C4-2B (cell line): Measurements from ENCODE around the gene KIF11.

Source experiments
- ZFX ChIP-seq: fragments of 450-650 bp; IDR thresholded peaks from 2 replicates; pipeline ENCODE4 v1.6.1; 2017
- TF ChIP-seq, protein P1 (sequence below): fragments of 450-650 bp; conservative IDR thresholded peaks from 2 replicates; pipeline ENCODE4 v1.5.1; 2017; ENCODE audit warnings: mild to moderate bottlenecking

DNA sequence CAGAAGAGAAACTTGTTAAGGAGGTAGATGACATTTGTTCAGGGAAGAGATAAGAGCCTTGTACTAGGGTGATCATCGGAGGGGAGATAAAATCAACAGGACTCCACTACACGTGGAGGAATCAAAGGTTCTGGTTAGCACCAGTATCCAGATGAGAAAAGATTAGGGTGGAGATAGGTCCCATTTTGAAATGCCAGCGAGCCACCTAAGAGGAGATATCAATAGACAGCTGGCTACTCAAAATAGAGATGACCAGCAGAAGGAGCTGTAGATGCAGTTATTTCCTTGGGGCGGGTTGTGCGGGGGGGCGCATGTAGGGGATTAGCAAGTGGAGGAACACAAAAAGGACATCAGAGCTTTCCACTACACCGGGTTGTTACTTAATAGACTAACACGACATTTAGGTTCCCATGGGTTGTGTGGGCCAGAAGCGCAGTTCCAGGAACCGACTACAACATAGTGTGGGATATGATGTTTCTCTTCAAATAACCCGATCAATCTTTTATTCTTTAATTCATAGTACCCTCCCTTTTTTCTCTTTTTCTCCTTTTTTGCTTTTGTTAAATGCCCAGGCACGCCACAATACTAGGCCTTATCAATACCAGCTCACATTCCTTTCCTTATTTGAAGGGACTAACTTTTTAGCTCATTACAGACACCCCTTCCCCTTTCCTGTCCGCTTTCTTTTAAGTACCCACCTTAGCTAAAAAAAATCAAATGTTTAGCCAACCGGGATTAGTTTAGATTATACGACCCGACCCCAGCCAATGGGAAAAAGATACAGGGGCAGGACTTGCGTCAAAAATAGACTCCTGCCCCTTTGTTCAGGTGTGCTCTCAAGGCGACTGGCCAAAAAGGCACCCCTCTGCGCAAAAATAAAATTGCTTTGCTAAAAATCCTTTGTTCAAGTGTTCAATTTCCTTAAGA is 2.0 kb upstream of the KIF11 start:
- TF ChIP-seq, protein P1, sequence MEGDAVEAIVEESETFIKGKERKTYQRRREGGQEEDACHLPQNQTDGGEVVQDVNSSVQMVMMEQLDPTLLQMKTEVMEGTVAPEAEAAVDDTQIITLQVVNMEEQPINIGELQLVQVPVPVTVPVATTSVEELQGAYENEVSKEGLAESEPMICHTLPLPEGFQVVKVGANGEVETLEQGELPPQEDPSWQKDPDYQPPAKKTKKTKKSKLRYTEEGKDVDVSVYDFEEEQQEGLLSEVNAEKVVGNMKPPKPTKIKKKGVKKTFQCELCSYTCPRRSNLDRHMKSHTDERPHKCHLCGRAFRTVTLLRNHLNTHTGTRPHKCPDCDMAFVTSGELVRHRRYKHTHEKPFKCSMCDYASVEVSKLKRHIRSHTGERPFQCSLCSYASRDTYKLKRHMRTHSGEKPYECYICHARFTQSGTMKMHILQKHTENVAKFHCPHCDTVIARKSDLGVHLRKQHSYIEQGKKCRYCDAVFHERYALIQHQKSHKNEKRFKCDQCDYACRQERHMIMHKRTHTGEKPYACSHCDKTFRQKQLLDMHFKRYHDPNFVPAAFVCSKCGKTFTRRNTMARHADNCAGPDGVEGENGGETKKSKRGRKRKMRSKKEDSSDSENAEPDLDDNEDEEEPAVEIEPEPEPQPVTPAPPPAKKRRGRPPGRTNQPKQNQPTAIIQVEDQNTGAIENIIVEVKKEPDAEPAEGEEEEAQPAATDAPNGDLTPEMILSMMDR, result no peak; the same call in 1 of the 2 replicates
- no peak for TF ChIP-seq ZFX
